HG02763 (cell line): Measurements from ENCODE around the gene JARID2.

Source experiments
- ATAC-seq: cut with Tn5 transposase; IDR thresholded peaks from one replicate; pipeline ENCODE4 v1.9.1; 2021; ENCODE audit warnings: mild to moderate bottlenecking, moderate library complexity; ENCODE audit not compliant: unreplicated experiment

Gene JARID2

GRCh38 chr6:15330174-15330944 lies 84.5 kb downstream of the JARID2 start:
- ATAC-seq, result no peak

- ATAC-seq, result no peak
Observed at GRCh38 chr6:15331143-15331542, 85.3 kb downstream of the JARID2 start.

GRCh38 chr6:15331629-15332251 lies 85.9 kb downstream of the JARID2 start:
- no peak for ATAC-seq

- no peak for ATAC-seq
Observed at GRCh38 chr6:15332446-15332845, 86.6 kb downstream of the JARID2 start.

GRCh38 chr6:15335385-15335784 lies 89.5 kb downstream of the JARID2 start:
- ATAC-seq, result no peak

- no peak for ATAC-seq
Observed at GRCh38 chr6:15335916-15336315, 90.0 kb downstream of the JARID2 start.

GRCh38 chr6:15336900-15337560 lies 91.2 kb downstream of the JARID2 start:
- ATAC-seq, result no peak

- ATAC-seq, result no peak
Observed at GRCh38 chr6:15337582-15337981, 91.7 kb downstream of the JARID2 start.

GRCh38 chr6:15338476-15338875 lies 92.6 kb downstream of the JARID2 start:
- ATAC-seq, result no peak

GRCh38 chr6:15339081-15339480 lies 93.2 kb downstream of the JARID2 start:
- no peak for ATAC-seq

GRCh38 chr6:15340105-15340601 lies 94.3 kb downstream of the JARID2 start:
- ATAC-seq, result no peak

- ATAC-seq, result no peak
Observed at GRCh38 chr6:15340775-15341174, 94.9 kb downstream of the JARID2 start.

- no peak for ATAC-seq
Observed at GRCh38 chr6:15341311-15342001, 95.6 kb downstream of the JARID2 start.

- no peak for ATAC-seq
Observed at GRCh38 chr6:15342114-15342513, 96.2 kb downstream of the JARID2 start.

- ATAC-seq, result no peak
Observed at GRCh38 chr6:15343490-15344191, 97.8 kb downstream of the JARID2 start.

GRCh38 chr6:15344192-15344519 lies 98.3 kb downstream of the JARID2 start:
- no peak for ATAC-seq

- no peak for ATAC-seq
Observed at GRCh38 chr6:15344831-15345230, 99.0 kb downstream of the JARID2 start.

GRCh38 chr6:15346315-15346714 lies 100.4 kb downstream of the JARID2 start:
- ATAC-seq, result no peak

- ATAC-seq, result no peak
Observed at GRCh38 chr6:15348528-15348927, 102.7 kb downstream of the JARID2 start.

GRCh38 chr6:15349379-15349778 lies 103.5 kb downstream of the JARID2 start:
- no peak for ATAC-seq
